NCI-H128 (cell line): ENCODE data around the gene EFCAB8.
"Not testable (repeated sequence)": the region's sequence is repeated elsewhere in the genome, so short reads cannot be mapped to it uniquely, and the experiment has no call there.

Experiments used
- DNase-seq: peaks from one replicate; lab custom pipeline; 2025; ENCODE audit not compliant: unreplicated experiment; lab: John Stamatoyannopoulos, UW

EFCAB8 gene

GRCh38 chr20:32943490-32944052, 84.8 kb downstream of the EFCAB8 start:
- DNase-seq = no peak

GRCh38 chr20:32945710-32946221, 87.0 kb downstream of the EFCAB8 start:
- no peak for DNase-seq

GRCh38 chr20:32946629-32947028, 87.9 kb downstream of the EFCAB8 start:
- DNase-seq = no peak

GRCh38 chr20:32950539-32950938, 91.8 kb downstream of the EFCAB8 start:
- not testable (repeated sequence) for DNase-seq

- DNase-seq = no peak
These were observed 98.7 kb downstream of the EFCAB8 start for GRCh38 chr20:32957459-32957858.

- no peak for DNase-seq
These were observed 99.9 kb downstream of the EFCAB8 start for GRCh38 chr20:32958574-32958973.

- no peak for DNase-seq
These were observed 100.9 kb downstream of the EFCAB8 start for GRCh38 chr20:32959351-32960221.

- DNase-seq = no peak
These were observed 101.4 kb downstream of the EFCAB8 start for GRCh38 chr20:32960222-32960518.

GRCh38 chr20:32960849-32961731, 102.4 kb downstream of the EFCAB8 start:
- DNase-seq = no peak

GRCh38 chr20:32962053-32962452, 103.3 kb downstream of the EFCAB8 start:
- DNase-seq = no peak

- DNase-seq = not testable (repeated sequence)
These were observed 103.9 kb downstream of the EFCAB8 start for GRCh38 chr20:32962646-32963045.

- no peak for DNase-seq
These were observed 104.5 kb downstream of the EFCAB8 start for GRCh38 chr20:32963176-32963575.

GRCh38 chr20:32964575-32964974, 105.9 kb downstream of the EFCAB8 start:
- DNase-seq = no peak

- DNase-seq = no peak
These were observed 106.4 kb downstream of the EFCAB8 start for GRCh38 chr20:32965115-32965514.

- no peak for DNase-seq
These were observed 107.1 kb downstream of the EFCAB8 start for GRCh38 chr20:32965581-32966373.

GRCh38 chr20:32966382-32966781, 107.7 kb downstream of the EFCAB8 start:
- no peak for DNase-seq

- DNase-seq = no peak
These were observed 108.4 kb downstream of the EFCAB8 start for GRCh38 chr20:32966881-32967781.

GRCh38 chr20:32967961-32968457, 109.3 kb downstream of the EFCAB8 start:
- no peak for DNase-seq

- no peak for DNase-seq
These were observed 109.9 kb downstream of the EFCAB8 start for GRCh38 chr20:32968478-32969241.
